ENCODE measurements around the gene GAREM1.

DNA sequence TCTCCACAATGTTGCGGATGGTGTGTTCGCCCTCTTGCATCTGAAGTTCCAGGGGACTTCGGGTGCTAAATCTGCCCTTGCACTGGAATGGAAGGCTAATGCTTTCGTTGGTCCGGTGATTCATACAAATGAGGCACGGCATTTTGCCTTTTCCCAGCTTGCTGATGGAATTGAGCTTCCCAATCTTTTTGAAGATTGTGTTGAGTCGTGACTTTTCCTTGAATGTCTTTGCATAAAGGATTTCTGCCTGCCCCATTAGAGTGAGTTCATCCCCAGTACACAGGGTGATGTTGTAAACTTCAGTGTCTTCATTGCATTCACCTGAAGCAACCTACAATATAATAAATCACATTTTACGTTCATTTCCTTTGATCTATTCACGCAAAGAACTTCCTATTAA is 182.8 kb downstream of the GAREM1 start:
- TF ChIP-seq, protein P1, sequence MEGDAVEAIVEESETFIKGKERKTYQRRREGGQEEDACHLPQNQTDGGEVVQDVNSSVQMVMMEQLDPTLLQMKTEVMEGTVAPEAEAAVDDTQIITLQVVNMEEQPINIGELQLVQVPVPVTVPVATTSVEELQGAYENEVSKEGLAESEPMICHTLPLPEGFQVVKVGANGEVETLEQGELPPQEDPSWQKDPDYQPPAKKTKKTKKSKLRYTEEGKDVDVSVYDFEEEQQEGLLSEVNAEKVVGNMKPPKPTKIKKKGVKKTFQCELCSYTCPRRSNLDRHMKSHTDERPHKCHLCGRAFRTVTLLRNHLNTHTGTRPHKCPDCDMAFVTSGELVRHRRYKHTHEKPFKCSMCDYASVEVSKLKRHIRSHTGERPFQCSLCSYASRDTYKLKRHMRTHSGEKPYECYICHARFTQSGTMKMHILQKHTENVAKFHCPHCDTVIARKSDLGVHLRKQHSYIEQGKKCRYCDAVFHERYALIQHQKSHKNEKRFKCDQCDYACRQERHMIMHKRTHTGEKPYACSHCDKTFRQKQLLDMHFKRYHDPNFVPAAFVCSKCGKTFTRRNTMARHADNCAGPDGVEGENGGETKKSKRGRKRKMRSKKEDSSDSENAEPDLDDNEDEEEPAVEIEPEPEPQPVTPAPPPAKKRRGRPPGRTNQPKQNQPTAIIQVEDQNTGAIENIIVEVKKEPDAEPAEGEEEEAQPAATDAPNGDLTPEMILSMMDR (IDR thresholded peaks at IDR 0.05; ENCODE audit: low read depth, low read length, missing input control) = no peak
- TF ChIP-seq MAX (IDR thresholded peaks at IDR 0.05) (no peak), GABPA (IDR thresholded peaks at IDR 0.05 in 1 of 2, conservative IDR thresholded peaks at IDR 0.05 in 1 of 2) (no peak), EGR1 (IDR thresholded peaks at IDR 0.05; ENCODE audit: low read depth in 2 of 2) (no peak), JUND (IDR thresholded peaks at IDR 0.05) (no peak), SP1 (IDR thresholded peaks at IDR 0.05) (no peak)
- TF ChIP-seq, protein P2, sequence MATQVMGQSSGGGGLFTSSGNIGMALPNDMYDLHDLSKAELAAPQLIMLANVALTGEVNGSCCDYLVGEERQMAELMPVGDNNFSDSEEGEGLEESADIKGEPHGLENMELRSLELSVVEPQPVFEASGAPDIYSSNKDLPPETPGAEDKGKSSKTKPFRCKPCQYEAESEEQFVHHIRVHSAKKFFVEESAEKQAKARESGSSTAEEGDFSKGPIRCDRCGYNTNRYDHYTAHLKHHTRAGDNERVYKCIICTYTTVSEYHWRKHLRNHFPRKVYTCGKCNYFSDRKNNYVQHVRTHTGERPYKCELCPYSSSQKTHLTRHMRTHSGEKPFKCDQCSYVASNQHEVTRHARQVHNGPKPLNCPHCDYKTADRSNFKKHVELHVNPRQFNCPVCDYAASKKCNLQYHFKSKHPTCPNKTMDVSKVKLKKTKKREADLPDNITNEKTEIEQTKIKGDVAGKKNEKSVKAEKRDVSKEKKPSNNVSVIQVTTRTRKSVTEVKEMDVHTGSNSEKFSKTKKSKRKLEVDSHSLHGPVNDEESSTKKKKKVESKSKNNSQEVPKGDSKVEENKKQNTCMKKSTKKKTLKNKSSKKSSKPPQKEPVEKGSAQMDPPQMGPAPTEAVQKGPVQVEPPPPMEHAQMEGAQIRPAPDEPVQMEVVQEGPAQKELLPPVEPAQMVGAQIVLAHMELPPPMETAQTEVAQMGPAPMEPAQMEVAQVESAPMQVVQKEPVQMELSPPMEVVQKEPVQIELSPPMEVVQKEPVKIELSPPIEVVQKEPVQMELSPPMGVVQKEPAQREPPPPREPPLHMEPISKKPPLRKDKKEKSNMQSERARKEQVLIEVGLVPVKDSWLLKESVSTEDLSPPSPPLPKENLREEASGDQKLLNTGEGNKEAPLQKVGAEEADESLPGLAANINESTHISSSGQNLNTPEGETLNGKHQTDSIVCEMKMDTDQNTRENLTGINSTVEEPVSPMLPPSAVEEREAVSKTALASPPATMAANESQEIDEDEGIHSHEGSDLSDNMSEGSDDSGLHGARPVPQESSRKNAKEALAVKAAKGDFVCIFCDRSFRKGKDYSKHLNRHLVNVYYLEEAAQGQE (IDR thresholded peaks at IDR 0.05) = no peak
- TF ChIP-seq, protein P3, sequence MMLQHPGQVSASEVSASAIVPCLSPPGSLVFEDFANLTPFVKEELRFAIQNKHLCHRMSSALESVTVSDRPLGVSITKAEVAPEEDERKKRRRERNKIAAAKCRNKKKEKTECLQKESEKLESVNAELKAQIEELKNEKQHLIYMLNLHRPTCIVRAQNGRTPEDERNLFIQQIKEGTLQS (IDR thresholded peaks at IDR 0.05) = no peak
